NCI-H1694 treated with DMSO at 0.1 percent for 48 hours (cell line): ENCODE data around the gene HIKESHI.
"Not testable (repeated sequence)": the region's sequence is repeated elsewhere in the genome, so short reads cannot be mapped to it uniquely, and the experiment has no call there.

Source experiments
- DNase-seq: peaks from one replicate; lab custom pipeline; 2025; lab: John Stamatoyannopoulos, UW

Gene HIKESHI

GRCh38 chr11:86292912-86293616 is 9.0 kb upstream of the HIKESHI start:
- no peak for DNase-seq

- DNase-seq: no peak
Observed at GRCh38 chr11:86294026-86294425, 8.0 kb upstream of the HIKESHI start.

GRCh38 chr11:86301742-86302091 is 323 bp upstream of the HIKESHI start:
- DNase-seq: no peak

- no peak for DNase-seq
Observed at GRCh38 chr11:86303257-86303656, 1.2 kb downstream of the HIKESHI start.

GRCh38 chr11:86308710-86309109 is 6.7 kb downstream of the HIKESHI start:
- DNase-seq: not testable (repeated sequence)

- no peak for DNase-seq
Observed at GRCh38 chr11:86313793-86314192, 11.8 kb downstream of the HIKESHI start.

GRCh38 chr11:86314636-86315035 is 12.6 kb downstream of the HIKESHI start:
- DNase-seq: no peak

- no peak for DNase-seq
Observed at GRCh38 chr11:86335131-86335767, 33.2 kb downstream of the HIKESHI start.

GRCh38 chr11:86337227-86337626 is 35.2 kb downstream of the HIKESHI start:
- DNase-seq: no peak

GRCh38 chr11:86341382-86341781 is 39.3 kb downstream of the HIKESHI start:
- DNase-seq: no peak

GRCh38 chr11:86346513-86346912 is 44.5 kb downstream of the HIKESHI start:
- no peak for DNase-seq

GRCh38 chr11:86355256-86355655 is 53.2 kb downstream of the HIKESHI start:
- no peak for DNase-seq

GRCh38 chr11:86357412-86357811 is 55.4 kb downstream of the HIKESHI start:
- not testable (repeated sequence) for DNase-seq

- DNase-seq: no peak
Observed at GRCh38 chr11:86358720-86359119, 56.7 kb downstream of the HIKESHI start.

- DNase-seq: no peak
Observed at GRCh38 chr11:86360775-86361395, 58.8 kb downstream of the HIKESHI start.

GRCh38 chr11:86363424-86363823 is 61.4 kb downstream of the HIKESHI start:
- no peak for DNase-seq

- DNase-seq: no peak
Observed at GRCh38 chr11:86365546-86365945, 63.5 kb downstream of the HIKESHI start.

GRCh38 chr11:86369668-86370067 is 67.6 kb downstream of the HIKESHI start:
- DNase-seq: no peak

- no peak for DNase-seq
Observed at GRCh38 chr11:86370171-86370570, 68.1 kb downstream of the HIKESHI start.

- DNase-seq: no peak
Observed at GRCh38 chr11:86370922-86371594, 69.0 kb downstream of the HIKESHI start.

GRCh38 chr11:86372041-86372440 is 70.0 kb downstream of the HIKESHI start:
- DNase-seq: no peak

GRCh38 chr11:86372586-86372985 is 70.5 kb downstream of the HIKESHI start:
- DNase-seq: no peak

GRCh38 chr11:86374069-86374468 is 72.0 kb downstream of the HIKESHI start:
- no peak for DNase-seq
